Activated CD4-positive, alpha-beta T cell treated with anti-CD3 and anti-CD28 coated beads, Interleukin-10, Interleukin-2, amounts not matched to agents 100 ng/mL and 50 ng/mL, durations not matched to agents 16 hours and 8 hours (primary cell): ENCODE data around the gene CIRBP.
A peak's percentile ranks its signal among the peaks of the same experiment; 100 is the strongest.

Source experiments
- DNase-seq: peaks from one replicate; pipeline ENCODE4 v3.0.0-alpha.2; 2020

CIRBP gene

DNA sequence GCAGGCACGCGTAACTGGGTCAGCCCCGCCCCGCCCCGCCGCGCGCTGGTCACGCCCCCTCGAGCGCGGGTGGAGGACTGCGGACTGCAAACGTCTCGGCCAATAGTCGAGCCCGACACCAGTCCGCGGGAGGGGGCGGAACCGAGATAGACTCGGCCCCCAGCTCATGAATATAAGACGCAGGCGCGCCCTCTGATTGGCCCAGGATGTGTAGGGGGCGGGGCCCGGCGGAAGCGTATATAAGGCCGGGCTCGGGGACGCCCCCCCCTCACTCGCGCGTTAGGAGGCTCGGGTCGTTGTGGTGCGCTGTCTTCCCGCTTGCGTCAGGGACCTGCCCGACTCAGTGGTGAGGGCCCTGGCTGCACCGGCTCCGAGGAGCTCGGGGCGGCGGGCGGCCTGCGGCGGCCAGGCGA, at the start of gene CIRBP:
TSS of gene CIRBP (plus strand) at position 268 of the 413 bp plus-strand sequence. CDS start 1,602 bp downstream, outside the sequence.
- DNase-seq = peak; percentile 100

DNA sequence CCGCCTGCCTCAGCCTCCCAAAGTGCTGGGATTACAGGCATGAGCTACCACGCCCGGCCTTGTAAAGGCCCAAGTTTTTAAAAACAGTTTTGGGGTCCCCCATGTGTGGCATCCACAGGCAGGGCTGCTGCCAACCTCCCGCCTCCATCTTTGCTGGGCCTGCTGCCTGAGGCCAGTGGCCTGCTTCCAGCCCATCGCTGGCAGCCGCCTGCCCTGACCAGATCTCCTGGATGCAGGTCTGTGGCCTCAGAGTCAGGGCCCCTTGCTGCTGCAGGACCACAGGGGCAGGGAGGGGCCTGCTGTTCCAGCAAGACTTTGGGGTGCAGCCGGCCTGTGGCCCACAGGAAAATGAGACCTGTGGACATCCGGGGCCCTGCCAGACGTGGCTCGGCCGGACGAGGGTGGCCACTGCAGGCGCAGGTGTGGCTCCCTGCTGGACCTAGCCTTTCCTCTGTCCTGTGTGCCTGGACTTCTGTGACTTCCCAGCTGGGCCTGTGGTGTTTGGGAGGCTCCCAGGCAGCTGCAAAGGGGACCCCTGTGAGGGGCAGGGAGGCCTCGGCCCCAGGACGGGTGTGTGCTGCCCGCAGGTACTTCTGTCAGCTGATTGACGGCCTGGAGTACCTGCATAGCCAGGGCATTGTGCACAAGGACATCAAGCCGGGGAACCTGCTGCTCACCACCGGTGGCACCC, 49.2 kb upstream of the CIRBP start:
- no peak for DNase-seq

GRCh38 chr19:1220477-1220930, 48.6 kb upstream of the CIRBP start:
- DNase-seq = no peak

- DNase-seq = no peak
Measured at GRCh38 chr19:1220976-1221903, 47.9 kb upstream of the CIRBP start.

- DNase-seq = no peak
Measured at GRCh38 chr19:1221904-1222255, 47.3 kb upstream of the CIRBP start.

GRCh38 chr19:1222394-1222793, 46.7 kb upstream of the CIRBP start:
- DNase-seq = no peak

GRCh38 chr19:1223018-1223855, 45.9 kb upstream of the CIRBP start:
- DNase-seq = peak; percentile 34

GRCh38 chr19:1224047-1224825, 44.9 kb upstream of the CIRBP start:
- DNase-seq = no peak

- no peak for DNase-seq
Measured at GRCh38 chr19:1224847-1225246, 44.3 kb upstream of the CIRBP start.

DNA sequence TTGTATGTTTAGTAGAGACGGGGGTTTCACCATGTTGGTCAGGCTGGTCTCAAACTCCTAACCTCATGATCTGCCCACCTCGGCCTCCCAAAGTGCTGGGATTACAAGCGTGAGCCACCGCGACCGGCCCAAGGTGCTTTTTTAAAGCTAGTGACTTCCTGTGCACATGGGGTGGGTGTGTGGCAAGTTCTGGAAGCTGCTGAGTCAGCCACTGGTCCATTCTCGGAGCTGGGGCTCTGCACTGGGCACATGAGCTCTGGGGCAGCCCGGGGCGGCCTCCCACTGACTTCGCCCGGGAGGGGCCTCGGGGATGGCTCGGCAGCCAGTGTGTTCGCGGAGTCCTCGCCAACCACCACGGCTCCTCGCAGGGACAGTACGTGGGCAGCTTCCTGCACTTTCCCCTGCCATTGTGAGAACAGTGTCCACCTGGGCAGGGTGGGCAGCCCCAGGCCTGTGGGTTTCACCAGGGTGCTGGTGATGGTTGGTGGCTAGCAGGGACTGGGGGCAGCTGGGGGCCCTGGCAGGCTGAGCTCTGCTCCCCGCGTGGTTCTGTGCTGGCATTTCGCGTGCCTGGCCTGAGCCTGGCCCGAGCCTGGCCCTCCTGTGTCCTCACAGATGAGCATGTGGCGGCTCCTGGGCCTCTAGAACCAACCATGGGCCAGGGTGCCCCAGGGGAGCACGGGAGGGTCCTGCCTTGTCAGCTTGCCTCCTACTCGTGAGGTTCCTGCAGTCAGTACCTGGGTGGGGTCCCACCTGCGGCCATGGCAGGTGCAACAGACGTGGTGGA, 43.5 kb upstream of the CIRBP start:
- DNase-seq = no peak

DNA sequence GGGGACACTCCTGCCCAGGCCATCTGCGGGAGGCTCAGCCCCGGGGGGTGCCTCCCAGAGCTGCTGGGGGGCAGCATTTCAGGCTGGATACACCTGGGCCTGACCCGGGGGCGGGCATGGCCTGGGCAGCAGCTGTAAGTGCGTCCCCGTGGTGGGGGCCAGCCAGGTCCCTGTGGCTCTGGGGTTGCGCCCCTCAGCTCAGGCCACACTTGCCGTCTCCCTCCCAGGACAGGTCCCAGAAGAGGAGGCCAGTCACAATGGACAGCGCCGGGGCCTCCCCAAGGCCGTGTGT, 43.0 kb upstream of the CIRBP start:
- no peak for DNase-seq

GRCh38 chr19:1226522-1227303, 42.4 kb upstream of the CIRBP start:
- DNase-seq = no peak

DNA sequence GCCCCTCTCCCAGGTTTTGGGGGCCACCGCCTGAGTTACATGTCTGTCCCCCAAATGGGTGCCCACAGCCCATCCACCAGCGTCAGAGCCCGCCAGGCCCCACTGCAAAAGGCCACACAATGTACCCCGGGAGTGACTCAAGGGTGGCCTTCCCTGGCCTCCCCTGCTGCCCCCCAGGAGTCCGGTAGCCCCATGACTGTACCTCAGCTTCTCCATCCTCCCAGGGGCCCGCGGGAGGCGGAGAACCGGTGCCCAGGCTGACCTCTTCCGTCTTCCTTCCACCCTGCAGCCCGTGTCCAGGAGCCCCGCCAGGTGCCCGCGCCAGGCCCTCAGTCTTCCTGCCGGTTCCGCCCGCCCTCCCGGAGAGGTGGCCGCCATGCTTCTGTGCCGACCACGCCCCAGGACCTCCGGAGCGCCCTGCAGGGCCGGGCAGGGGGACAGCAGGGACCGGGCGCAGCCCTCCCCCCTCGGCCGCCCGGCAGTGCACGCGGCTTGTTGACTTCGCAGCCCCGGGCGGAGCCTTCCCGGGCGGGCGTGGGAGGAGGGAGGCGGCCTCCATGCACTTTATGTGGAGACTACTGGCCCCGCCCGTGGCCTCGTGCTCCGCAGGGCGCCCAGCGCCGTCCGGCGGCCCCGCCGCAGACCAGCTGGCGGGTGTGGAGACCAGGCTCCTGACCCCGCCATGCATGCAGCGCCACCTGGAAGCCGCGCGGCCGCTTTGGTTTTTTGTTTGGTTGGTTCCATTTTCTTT, 41.7 kb upstream of the CIRBP start:
- no peak for DNase-seq

- DNase-seq = no peak
Measured at GRCh38 chr19:1228161-1228957, 40.8 kb upstream of the CIRBP start.

GRCh38 chr19:1229056-1229923, 39.8 kb upstream of the CIRBP start:
- DNase-seq = no peak

GRCh38 chr19:1229924-1230782, 39.0 kb upstream of the CIRBP start:
- DNase-seq = no peak
